ENCODE data around the gene MTFP1.

Gene MTFP1

DNA sequence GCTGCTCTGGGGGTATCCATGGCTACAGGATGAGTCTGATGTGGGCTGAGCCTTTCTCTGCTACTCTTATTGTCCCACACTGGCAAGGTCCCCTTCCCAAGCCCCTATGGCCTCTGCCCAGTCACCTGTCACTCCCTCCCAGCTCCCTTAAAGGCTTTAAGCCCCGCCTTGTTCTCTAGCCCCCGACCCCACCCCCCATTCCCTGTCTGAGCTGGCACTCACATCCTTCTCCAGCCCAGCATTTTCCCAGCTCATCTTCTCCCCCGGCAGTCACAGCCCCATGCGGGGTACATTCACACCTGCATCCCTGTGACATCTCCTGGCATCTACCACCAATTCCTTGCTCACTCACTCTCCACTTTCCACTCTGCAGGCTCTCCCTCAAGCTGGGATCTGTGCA lies 4.3 kb downstream of the MTFP1 start:
- TF ChIP-seq POLR2AphosphoS5 (IDR thresholded peaks at IDR 0.05; ENCODE audit: low read depth, low read length) (no peak), FOXP2 (optimal IDR thresholded peaks at IDR 0.05; ENCODE audit: borderline replicate concordance, extremely low read depth, extremely low read length, insufficient read depth) (no peak), TAF1 (IDR thresholded peaks at IDR 0.05; ENCODE audit: borderline replicate concordance, insufficient read depth, low read length) (no peak), SIN3A (IDR thresholded peaks at IDR 0.05; ENCODE audit: borderline replicate concordance, insufficient read depth, low read length) (no peak)
- TF ChIP-seq, protein P1, sequence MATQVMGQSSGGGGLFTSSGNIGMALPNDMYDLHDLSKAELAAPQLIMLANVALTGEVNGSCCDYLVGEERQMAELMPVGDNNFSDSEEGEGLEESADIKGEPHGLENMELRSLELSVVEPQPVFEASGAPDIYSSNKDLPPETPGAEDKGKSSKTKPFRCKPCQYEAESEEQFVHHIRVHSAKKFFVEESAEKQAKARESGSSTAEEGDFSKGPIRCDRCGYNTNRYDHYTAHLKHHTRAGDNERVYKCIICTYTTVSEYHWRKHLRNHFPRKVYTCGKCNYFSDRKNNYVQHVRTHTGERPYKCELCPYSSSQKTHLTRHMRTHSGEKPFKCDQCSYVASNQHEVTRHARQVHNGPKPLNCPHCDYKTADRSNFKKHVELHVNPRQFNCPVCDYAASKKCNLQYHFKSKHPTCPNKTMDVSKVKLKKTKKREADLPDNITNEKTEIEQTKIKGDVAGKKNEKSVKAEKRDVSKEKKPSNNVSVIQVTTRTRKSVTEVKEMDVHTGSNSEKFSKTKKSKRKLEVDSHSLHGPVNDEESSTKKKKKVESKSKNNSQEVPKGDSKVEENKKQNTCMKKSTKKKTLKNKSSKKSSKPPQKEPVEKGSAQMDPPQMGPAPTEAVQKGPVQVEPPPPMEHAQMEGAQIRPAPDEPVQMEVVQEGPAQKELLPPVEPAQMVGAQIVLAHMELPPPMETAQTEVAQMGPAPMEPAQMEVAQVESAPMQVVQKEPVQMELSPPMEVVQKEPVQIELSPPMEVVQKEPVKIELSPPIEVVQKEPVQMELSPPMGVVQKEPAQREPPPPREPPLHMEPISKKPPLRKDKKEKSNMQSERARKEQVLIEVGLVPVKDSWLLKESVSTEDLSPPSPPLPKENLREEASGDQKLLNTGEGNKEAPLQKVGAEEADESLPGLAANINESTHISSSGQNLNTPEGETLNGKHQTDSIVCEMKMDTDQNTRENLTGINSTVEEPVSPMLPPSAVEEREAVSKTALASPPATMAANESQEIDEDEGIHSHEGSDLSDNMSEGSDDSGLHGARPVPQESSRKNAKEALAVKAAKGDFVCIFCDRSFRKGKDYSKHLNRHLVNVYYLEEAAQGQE (IDR thresholded peaks at IDR 0.05; ENCODE audit: insufficient read depth in 1 of 2, low read depth in 2 of 2, low read length in 2 of 2), result no peak

- TF ChIP-seq, protein P1 (IDR thresholded peaks at IDR 0.05; ENCODE audit: insufficient read depth in 1 of 2, low read depth in 2 of 2, low read length in 2 of 2), result no peak
- TF ChIP-seq TAF1 (IDR thresholded peaks at IDR 0.05; ENCODE audit: borderline replicate concordance, insufficient read depth, low read length) (no peak), POLR2AphosphoS5 (IDR thresholded peaks at IDR 0.05; ENCODE audit: low read depth, low read length) (no peak), SIN3A (IDR thresholded peaks at IDR 0.05; ENCODE audit: borderline replicate concordance, insufficient read depth, low read length) (no peak), FOXP2 (optimal IDR thresholded peaks at IDR 0.05; ENCODE audit: borderline replicate concordance, extremely low read depth, extremely low read length, insufficient read depth) (no peak)
Observed at GRCh38 chr22:30430933-30431332, 5.4 kb downstream of the MTFP1 start.

GRCh38 chr22:30432096-30432495 lies 6.5 kb downstream of the MTFP1 start:
- TF ChIP-seq FOXP2 (optimal IDR thresholded peaks at IDR 0.05; ENCODE audit: borderline replicate concordance, extremely low read depth, extremely low read length, insufficient read depth) (no peak), SIN3A (IDR thresholded peaks at IDR 0.05; ENCODE audit: borderline replicate concordance, insufficient read depth, low read length) (no peak)
- TF ChIP-seq, protein P1 (IDR thresholded peaks at IDR 0.05; ENCODE audit: insufficient read depth in 1 of 2, low read depth in 2 of 2, low read length in 2 of 2), result no peak

DNA sequence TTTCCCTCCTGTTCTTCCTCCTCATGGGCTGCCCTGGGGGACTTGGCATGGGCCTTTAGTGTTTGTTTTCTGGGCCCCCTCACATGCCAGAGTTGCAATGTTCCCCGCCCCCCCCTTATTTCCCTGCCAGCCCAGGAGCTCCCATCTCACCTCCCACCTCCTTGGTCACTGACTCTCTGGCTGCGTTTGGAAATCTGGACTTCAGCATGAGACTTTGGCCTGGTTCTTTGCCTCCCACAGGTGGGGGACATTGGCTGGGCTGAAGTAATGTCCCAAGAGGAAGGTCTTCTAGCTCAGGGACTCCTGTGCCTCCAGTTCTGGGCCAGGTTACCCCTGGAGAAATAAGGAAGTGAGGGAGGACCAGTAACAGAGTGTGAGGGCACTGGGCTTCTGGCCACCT lies 7.0 kb downstream of the MTFP1 start:
- TF ChIP-seq POLR2AphosphoS5 (IDR thresholded peaks at IDR 0.05; ENCODE audit: low read depth, low read length) (no peak), SIN3A (IDR thresholded peaks at IDR 0.05; ENCODE audit: borderline replicate concordance, insufficient read depth, low read length) (no peak), TAF1 (IDR thresholded peaks at IDR 0.05; ENCODE audit: borderline replicate concordance, insufficient read depth, low read length) (no peak), FOXP2 (optimal IDR thresholded peaks at IDR 0.05; ENCODE audit: borderline replicate concordance, extremely low read depth, extremely low read length, insufficient read depth) (no peak)
- TF ChIP-seq, protein P1 (IDR thresholded peaks at IDR 0.05; ENCODE audit: insufficient read depth in 1 of 2, low read depth in 2 of 2, low read length in 2 of 2), result no peak

DNA sequence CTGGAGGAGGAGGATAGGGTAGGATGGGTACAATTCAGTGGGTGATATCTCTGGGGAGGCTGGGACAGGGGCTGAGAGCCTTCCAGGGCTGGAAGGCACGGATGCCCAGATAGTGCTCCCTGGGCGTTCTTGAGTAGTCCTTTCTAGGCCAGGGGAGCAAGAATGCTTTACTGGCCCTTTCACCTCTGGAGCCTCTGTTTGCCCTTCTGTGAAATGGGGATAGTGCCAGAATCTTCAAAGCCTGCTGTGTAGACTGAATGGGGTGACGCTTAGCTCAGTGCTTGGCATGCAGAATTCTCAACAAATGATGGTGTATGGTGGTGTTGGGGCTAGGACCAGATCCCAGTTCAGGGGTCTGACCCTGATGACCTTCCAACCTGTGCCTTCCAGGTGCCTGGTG lies 7.7 kb downstream of the MTFP1 start:
- TF ChIP-seq SIN3A (IDR thresholded peaks at IDR 0.05; ENCODE audit: borderline replicate concordance, insufficient read depth, low read length) (no peak), TAF1 (IDR thresholded peaks at IDR 0.05; ENCODE audit: borderline replicate concordance, insufficient read depth, low read length) (no peak), FOXP2 (optimal IDR thresholded peaks at IDR 0.05; ENCODE audit: borderline replicate concordance, extremely low read depth, extremely low read length, insufficient read depth) (no peak), POLR2AphosphoS5 (IDR thresholded peaks at IDR 0.05; ENCODE audit: low read depth, low read length) (no peak)
- TF ChIP-seq, protein P1 (IDR thresholded peaks at IDR 0.05; ENCODE audit: insufficient read depth in 1 of 2, low read depth in 2 of 2, low read length in 2 of 2), result no peak

Data from PFSK-1 (cell line).